Urothelium cell line (cell line): ENCODE data around the gene CDC42EP1.

Source experiments
- DNase-seq: peaks from one replicate; pipeline ENCODE4 v3.0.0; 2011; ENCODE audit warnings: low spot score, mixed read lengths
- FAIRE-seq: peaks from 2 replicates; lab custom pipeline; 2011; peaks lifted over from hg19 to GRCh38; lab: Jason Lieb, UNC

The CDC42EP1 gene

DNA sequence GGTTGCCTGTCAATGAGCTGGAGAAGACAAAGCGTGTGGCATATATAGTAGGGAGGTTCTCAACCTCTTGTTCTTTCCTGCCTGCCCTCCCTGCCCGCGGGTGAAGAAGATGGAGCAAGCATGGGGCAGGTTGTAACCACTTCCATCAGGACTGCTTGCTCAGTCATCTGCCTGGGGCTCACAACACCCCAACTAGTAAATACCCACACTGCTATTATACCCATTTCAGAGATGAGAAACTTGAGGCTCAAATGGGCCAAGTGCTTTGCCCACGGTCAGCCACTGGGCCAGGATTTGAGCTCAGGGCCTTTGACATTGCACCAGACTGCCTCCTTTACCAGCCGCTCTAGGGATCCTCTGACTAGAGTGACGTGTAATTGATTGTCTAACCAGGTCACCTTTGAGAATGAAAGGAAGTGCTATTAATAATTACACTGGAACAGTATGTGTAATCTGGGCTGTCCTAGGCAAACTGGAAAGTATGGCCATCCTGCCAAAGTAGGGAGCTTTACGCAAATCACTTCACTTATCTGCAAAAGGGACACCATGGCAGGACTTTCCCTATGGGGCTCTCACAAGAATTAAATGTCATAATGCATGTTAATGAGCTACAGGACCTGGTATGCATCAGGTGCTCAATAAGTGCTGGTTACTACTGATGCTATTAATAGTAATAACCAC is 2.8 kb upstream of the CDC42EP1 start:
- no peak for FAIRE-seq
- DNase-seq: no peak

DNA sequence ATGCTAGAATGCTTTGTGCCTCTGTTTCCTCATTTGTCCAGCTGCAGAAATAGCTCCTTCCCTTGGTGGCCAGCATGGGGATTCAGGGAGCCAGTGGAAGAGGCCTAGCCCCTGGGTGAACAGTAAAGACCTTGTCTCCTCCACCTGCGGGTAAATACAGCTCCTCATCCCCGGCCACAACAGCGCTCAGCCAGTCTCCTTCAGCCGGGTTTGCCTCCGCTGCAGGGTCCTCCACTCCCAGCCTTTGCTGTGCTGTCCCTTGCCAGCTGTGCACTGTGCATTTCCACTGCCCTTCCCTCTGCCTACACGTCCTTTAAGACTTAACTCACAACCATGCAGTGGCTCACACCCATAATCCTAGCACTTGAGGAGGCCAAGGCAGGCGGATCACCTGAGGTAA is 1.5 kb upstream of the CDC42EP1 start:
- FAIRE-seq (no peak), DNase-seq (no peak)

DNA sequence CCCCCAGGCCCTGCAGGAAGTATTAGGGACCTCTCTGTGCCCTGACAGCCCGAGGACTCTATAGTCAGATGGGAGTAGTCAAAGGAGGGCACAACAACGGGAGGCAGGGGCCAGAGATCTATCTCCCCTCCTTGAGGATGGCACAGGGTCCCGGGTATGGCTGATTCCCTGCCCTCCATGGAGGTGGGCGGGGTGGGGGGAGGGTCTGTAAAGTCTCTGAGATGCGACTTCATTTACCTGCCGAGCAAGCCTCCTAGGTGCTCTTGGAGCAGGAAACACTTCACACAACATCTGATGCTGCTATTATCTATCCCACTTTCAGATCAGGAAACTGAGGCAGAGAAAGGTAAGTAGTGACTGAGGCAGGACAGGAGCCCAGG is 769 bp upstream of the CDC42EP1 start:
- DNase-seq: no peak
- FAIRE-seq: no peak

DNA sequence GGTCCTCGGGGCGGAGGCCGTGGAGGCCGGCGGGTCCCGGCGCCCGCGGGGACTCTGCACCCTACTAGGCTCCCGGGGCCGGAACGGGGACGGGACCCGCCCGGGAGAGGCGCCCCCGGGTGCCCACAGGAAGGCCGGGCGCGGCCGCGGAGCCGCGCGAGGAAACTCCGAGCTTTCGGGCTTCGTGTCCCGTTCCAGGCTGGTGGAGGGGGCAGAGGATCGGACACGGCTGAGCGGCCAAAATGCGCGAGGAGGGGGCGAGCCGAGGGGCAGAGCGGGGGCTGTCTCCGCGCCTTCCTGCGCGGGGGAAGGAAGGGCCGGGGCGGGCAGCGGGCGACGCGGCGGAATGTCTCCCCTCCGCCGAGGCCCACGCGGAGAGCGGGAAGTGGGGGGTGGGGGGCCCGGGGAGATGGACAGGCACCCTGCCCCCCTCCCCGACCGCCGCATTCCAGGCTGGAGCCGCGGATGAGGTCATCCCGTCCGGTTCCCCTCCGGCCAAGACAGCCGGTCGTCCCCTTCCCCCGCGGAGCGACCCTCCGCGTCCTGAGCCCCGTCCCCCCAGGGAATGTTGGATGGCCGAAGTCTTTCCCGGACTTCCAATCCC is 430 bp downstream of the CDC42EP1 start:
- FAIRE-seq: no peak
- peak; percentile 59 for DNase-seq

DNA sequence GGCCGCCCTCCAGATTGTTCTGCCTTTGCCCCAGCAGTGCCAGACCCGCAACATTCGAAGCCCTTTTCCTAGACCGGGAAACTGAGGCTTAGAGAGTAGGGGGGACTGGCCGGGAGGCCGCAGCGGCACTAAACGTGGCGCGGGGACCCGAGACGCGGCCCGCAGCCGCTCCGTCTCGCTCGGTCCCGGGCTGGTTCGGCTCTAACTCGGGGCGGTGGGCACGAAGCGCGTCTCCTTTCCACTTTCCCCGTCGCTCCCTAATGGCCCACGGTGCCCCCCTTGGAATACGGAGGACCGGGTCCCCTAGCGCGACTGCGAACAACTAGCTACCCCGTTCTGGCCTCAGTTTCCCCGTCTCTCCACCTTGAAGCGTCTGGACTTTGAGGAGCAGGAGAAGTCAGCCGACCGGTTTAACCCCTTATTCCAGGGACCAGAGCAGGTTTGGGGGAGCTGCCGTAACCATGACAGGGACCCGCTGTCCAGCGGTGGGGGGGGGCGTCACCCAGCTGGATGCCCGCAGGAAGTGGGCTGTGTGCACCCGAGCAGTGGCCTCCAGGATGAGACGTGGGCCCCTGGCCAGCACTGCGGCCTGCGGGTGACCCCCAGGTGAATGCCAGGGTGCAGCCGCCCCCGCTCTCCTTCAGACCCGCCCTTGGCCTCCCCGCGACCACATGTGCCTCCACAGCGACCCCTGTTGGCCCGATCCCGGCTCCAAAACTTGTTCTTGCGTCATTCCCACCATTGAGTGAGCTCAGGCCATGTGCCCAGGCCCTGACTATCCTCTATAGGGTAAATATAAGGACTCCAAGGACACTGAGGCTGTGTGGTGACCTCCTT is 1.1 kb downstream of the CDC42EP1 start:
- peak; percentile 72 for FAIRE-seq
- DNase-seq: peak; percentile 92

DNA sequence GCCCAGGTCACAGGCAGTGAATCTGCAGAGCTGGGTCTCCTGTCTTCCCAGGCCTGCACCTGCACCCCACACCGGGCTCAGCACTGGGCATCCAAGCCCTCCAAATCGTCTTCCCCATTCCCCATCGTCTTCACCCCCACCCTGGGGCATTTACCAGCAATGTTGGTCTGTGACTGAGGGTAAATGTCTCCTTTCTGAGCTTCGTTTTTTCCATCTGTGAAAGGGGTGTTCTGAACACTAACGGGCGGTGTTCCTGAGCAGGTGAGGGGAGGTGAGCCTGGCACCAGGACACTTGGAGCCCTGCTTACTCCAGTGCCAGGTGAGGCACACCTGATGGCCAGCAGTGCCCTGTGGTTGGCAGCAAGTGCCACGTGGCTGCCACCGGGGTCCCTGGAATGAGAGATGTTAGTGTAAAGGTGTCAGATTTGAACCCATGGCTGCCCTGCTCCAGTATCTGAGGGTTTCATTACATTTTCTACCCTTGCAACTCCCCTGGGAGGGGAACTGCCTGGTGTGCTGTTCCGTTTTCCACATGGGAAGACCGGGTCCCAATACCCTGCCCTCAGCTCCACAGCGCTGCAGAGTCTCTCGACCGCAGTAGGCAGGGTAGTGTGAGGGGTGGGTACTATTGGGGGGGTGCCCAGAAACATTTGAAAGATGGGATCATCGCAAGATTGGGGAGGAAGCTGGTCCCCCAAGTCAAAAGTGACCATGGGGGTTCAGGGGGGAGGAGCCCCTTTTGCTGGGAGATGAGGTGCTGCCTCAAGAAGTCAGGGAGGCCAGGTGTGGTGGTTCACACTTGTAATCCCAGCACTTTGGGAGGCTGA is 2.0 kb downstream of the CDC42EP1 start:
- DNase-seq: no peak
- FAIRE-seq: no peak

DNA sequence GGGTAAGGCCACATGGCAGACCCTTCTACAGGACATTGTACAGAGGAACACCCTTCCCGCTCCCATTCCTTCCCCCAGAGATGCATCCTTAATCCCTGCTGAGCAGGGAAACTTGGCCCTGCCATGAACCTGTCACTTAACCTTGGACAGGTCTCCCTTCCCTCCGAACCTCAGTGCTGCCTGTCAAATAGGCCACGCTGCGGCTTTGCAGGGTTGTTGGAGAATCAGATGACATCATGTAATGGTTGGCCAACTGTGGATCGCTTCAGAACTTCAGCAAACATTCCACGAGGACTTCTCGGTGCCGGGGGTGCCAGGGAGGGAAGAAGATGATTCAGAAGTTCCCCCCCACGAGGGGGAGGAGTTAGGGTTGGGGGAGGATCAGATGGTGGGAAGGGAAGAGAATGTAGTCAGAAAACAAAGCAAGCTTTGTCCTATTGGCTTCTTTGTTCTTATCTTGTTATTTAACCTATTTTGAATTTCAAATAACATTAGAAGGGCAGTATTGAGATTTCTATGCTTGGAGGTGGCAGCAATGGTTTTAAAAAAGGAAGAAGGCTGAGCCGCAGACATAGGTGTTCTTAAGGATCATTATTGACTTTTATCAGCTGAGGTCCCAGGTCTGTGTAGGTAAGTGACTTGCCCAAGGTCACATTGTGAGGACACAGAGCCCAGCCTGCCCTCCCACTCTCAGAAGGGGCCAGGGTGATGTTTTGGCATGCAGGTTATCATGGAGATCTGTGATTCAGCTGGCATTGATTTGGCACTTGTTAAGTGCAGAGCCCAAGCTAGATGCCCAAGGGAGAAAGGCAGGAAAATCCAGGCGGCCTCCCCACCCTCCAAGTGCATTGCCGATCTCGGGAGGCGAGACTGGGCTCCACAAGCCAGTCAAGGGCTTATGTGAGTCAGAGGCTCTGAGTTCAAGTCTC is 3.1 kb downstream of the CDC42EP1 start:
- DNase-seq (peak; percentile 90), FAIRE-seq (peak; percentile 78)

DNA sequence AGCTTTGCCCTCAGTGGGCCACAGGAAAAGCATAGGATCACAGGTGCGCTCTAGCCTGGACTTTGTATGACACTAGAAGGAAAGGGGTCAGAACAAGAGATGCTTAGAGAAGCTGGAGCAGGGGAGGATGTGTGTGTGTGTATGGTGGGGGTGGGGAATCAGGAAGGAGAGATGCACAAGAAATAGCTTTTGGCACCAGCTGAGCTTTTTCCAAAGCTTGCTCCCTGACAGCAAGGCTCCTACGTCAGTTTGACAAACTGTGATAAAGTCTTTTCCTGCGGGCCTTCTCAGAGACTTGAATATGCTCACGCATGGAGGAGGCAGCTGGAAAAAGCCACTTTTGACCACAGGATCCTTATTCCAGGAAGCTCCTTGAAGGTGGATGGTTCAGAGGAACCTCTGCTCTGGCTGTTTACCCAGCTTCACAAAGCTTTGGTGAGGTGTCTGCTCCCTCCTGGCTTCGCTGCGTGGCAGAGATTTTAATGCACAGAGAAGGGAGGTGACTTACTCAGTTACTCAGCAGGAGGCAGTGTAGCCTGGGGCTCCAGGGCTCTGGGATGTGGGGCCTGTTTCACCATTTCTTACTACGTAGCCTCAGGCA is 3.9 kb downstream of the CDC42EP1 start:
- DNase-seq (no peak), FAIRE-seq (no peak)

DNA sequence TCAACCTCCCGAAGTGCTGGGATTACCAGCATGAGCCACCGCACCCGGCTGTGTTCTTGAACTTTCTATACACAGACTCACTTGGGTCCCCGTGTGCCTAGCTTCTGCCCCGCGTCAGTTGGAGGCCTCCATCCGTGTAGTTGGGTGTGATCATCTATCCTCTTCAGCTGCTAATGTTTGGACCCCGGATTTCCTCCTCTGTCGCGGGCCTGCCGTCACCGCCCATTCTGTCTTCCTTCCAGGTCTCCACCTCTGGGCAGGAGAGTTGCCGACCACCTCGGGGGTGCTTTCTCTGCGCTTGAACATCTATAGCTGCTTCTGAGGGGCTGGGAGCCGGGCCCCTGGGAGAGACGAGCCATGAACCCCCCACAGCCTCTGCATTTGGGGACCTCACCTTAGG is 5.5 kb downstream of the CDC42EP1 start:
- DNase-seq (no peak), FAIRE-seq (no peak)

DNA sequence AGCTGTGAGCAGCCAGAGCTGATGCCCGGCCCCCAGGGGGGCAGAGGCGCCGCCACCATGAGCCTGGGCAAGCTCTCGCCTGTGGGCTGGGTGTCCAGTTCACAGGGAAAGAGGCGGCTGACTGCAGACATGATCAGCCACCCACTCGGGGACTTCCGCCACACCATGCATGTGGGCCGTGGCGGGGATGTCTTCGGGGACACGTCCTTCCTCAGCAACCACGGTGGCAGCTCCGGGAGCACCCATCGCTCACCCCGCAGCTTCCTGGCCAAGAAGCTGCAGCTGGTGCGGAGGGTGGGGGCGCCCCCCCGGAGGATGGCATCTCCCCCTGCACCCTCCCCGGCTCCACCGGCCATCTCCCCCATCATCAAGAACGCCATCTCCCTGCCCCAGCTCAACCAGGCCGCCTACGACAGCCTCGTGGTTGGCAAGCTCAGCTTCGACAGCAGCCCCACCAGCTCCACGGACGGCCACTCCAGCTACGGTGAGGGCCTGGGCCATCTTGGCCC is 6.1 kb downstream of the CDC42EP1 start:
- DNase-seq (no peak), FAIRE-seq (peak; percentile 55)

DNA sequence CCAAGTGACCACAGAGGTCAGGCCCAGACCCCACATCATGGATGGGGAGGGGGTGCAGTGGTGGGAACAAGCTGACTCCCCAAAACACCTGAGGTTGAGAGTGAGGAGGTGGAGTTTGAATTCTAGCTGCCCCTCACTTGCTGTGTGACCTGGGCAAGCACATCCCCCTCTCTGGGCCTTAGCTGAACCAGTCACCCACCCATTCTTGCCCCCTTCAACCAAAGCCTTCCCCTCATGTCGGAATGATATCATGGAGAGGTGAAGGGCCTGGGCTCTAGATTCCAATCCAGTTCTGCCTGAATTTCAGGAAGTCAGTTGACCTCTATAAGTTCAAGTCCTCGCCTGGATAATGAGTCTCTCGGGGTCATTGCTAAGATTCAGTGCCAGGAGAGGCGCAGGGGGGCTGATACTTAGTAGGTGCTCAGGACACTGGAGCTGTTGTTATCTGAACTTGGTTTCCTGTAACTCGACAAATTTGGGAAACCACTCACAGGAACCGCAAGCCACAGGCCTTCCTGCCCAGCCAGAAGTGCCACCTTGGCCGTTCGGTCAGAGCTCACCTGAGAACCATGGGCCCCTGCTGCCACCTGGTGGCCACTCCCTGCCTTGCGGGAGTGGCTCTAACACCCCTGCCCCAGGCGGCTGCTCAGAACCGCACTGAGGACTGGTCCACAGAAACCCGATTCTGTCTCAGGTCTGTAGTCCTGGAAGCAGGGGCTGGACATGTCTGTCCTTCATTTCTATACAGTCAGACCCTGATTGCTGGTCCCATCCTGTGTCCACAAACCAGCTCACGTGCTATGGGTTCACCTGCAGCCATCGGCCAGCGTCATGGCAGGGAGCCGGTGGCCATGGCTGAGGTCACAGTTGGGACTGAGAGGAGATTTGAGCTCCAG is 6.9 kb downstream of the CDC42EP1 start:
- DNase-seq (peak; percentile 82), FAIRE-seq (peak; percentile 94)

DNA sequence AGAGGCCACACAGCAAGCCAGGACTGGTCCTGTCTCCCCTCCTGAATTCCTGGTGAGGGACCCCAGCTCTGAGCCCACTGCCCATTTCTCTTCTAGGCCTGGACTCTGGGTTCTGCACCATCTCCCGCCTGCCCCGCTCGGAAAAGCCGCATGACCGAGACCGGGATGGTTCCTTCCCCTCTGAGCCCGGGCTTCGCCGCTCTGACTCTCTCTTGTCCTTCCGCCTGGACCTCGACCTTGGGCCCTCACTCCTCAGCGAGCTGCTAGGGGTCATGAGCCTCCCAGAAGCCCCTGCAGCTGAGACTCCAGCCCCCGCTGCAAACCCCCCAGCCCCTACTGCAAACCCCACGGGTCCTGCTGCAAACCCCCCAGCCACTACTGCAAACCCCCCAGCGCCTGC is 7.7 kb downstream of the CDC42EP1 start:
- no peak for FAIRE-seq
- DNase-seq: no peak

DNA sequence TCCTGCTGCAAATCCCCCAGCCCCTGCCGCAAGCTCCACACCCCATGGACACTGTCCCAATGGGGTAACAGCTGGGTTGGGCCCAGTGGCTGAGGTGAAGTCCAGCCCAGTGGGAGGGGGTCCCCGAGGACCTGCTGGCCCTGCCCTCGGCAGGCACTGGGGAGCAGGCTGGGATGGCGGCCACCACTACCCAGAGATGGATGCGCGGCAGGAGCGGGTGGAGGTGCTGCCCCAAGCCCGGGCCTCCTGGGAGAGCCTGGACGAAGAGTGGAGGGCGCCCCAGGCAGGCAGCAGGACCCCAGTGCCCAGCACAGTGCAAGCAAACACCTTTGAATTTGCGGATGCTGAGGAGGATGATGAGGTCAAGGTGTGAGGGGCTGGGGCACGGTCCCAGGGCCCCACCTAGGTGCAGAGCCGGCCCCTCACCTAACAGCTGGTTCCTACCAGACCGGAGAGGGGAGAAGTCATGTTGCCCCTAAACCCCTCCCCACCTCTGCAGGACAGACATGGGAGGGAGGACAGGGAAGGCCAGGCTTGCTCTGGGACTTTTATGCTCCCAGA is 8.2 kb downstream of the CDC42EP1 start:
- peak; percentile 20 for FAIRE-seq
- DNase-seq: no peak

DNA sequence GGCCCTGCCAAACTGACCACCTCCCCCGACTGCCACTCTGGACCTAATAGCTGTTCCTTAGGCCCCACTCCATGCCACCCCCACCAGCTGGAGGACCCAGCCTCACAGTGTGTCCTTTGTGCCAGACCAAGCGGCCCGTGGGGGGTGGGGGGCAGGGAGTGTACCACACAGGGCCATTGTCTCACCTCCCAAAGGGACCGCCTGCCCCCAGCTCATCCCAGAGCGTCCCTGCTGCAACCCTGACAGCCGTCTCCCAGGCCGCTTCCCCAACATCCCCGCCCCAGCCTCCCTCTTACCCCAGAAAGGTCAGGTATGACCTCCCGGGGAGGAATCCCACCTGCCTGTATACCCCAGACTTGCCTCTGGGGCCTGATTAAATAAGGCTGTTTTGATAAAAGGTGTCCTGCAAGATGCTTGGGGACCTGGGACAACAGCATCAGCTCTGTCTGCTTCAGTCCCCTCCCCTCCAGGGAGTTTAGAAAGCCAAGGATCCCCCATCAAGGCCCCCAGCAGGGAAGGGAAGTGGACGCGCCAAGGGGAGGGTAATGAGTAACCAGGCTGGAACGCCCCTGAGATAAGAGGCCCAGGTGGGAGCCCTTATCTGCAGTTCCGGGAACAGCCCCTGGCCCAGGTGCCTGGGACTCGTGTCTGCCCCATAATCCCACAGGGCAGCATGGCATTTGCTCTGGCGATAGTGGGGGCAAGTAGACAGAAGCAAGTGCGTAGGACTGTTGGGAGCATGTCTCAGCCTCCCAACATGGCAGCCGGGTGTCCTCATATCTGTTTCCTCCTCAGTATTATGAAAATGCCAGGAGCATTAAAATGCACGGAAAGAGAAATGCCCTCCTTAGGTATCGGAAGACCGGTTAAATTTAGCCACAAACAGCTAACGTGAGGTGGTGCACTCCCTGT is 9.0 kb downstream of the CDC42EP1 start:
- DNase-seq: no peak
- FAIRE-seq: peak; percentile 66

DNA sequence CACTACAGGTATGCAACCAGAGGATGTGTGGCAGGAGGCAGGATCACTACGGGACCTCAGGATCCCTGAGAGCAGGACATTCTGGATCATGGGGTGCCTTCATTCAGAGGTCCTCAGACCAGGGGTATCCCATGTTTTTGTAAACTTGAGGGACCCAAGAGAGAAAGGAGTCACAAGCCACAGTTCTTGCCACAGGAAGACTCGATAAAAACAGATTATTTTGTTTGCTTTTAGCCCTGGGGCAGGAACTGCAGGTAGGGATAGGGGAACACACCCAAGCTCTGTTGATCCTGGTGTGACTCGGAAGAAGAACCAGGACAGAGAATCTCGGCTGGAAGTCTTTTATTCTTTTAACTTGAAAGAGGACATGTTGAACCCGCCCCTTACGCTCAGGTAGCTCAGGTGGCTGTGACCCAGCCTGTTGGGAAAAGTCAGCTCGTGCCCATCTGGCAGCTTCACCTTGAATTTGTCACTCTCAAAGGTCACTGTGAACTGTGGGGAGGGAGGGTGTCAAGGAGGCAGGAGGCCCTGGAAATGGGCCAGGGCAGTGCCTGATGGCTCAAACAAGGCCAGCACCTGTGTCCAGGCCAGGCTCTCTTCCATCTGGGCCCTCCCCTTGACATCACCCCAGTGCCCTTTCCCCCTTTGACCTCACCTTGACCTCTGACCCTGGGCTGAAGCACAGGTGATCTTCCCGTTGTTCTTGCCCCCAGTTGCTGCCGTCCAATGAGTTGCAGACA is 9.8 kb downstream of the CDC42EP1 start:
- DNase-seq (no peak), FAIRE-seq (no peak)

DNA sequence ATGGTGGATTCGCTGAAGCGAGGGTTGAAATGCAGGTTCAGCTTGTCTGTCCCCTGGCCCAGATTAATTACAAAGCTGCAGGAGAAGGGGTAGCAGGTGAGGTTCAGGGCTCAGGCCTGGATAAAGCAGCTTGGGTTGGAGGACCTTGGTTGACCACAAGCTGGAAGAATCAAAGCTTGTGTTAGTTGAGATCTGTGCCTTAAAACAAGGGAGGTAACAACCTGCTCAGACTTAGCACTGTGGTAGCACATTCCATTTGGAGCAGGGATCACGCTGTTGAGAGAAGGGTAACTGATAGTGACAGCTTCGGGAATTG is 10.3 kb downstream of the CDC42EP1 start:
- FAIRE-seq (no peak), DNase-seq (no peak)
